Suprapubic skin (tissue), 3 donors: ENCODE results near the gene MCM3.

Experiments used
- POLR2A ChIP-seq, 2 donors: fragments of 450-650 bp; IDR thresholded peaks; one replicate each; pipeline ENCODE4 v1.6.1; 2017; ENCODE audit warnings: antibody characterized with exemption in 2 of 2, mild to moderate bottlenecking in 2 of 2, moderate library complexity in 2 of 2
- TF ChIP-seq, protein P1 (sequence below), 2 donors: fragments of 200-600 bp in 1 of 2; fragments of 450-650 bp in 1 of 2; sonication (generic) in 1 of 2; IDR thresholded peaks; one replicate each; pipeline ENCODE4 v1.5.1; 2016 to 2019; ENCODE audit warnings: antibody characterized with exemption in 2 of 2, mild to moderate bottlenecking in 1 of 2, moderate library complexity in 1 of 2

DNA sequence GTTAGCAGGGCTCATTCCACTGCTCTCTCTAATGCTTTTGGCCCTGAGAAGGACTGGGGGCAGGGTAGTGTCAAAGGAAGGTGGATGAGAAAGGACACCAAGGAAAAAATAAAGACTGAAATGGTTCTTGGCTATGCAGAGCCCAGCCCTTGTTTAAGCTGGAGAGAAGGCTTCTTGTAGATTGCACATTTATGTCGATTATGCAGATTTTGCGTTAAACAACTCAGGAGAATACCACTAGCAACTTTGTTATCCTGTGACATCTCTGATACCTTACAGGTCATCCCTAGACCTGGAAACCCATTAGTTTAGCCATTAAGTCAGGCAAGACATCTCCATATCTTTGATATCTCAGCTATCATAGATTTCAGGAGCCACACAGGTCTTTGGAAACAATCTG is 29.1 kb downstream of the MCM3 start:
- no peak for TF ChIP-seq POLR2A (IDR thresholded peaks at IDR 0.05)
- TF ChIP-seq, protein P1, sequence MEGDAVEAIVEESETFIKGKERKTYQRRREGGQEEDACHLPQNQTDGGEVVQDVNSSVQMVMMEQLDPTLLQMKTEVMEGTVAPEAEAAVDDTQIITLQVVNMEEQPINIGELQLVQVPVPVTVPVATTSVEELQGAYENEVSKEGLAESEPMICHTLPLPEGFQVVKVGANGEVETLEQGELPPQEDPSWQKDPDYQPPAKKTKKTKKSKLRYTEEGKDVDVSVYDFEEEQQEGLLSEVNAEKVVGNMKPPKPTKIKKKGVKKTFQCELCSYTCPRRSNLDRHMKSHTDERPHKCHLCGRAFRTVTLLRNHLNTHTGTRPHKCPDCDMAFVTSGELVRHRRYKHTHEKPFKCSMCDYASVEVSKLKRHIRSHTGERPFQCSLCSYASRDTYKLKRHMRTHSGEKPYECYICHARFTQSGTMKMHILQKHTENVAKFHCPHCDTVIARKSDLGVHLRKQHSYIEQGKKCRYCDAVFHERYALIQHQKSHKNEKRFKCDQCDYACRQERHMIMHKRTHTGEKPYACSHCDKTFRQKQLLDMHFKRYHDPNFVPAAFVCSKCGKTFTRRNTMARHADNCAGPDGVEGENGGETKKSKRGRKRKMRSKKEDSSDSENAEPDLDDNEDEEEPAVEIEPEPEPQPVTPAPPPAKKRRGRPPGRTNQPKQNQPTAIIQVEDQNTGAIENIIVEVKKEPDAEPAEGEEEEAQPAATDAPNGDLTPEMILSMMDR (IDR thresholded peaks at IDR 0.05): no peak
